PFSK-1 (cell line): ENCODE measurements around the gene AP1B1.

Source experiments
- FOXP2 ChIP-seq: optimal IDR thresholded peaks from 2 replicates; pipeline ENCODE3; 2011; ENCODE audit warnings: borderline replicate concordance, control low read depth, inconsistent platforms; ENCODE audit not compliant: insufficient read depth; ENCODE audit errors: extremely low read length, extremely low read depth
- POLR2AphosphoS5 ChIP-seq: IDR thresholded peaks from 2 replicates; pipeline ENCODE4 v1.6.1; 2012; ENCODE audit warnings: low read depth, mild to moderate bottlenecking, control low read depth, low read length, moderate library complexity
- REST ChIP-seq, 2 experiments: IDR thresholded peaks; 2 replicates each; pipeline versions ENCODE4 v1.6.1 to v1.8.0; 2011 to 2012; ENCODE audit warnings: low read depth in 2 of 2, low read length in 2 of 2, control low read depth in 1 of 2, inconsistent platforms in 1 of 2, mild to moderate bottlenecking in 1 of 2, moderate library complexity in 1 of 2; ENCODE audit not compliant: insufficient read depth in 1 of 2
- SIN3A ChIP-seq: IDR thresholded peaks from 2 replicates; pipeline ENCODE4 v1.6.1; 2012; ENCODE audit warnings: mild to moderate bottlenecking, low read length, moderate library complexity, borderline replicate concordance; ENCODE audit not compliant: insufficient read depth
- TAF1 ChIP-seq: IDR thresholded peaks from 2 replicates; pipeline ENCODE4 v1.6.1; 2012; ENCODE audit warnings: low read length, control low read depth, borderline replicate concordance; ENCODE audit not compliant: insufficient read depth

The AP1B1 gene

DNA sequence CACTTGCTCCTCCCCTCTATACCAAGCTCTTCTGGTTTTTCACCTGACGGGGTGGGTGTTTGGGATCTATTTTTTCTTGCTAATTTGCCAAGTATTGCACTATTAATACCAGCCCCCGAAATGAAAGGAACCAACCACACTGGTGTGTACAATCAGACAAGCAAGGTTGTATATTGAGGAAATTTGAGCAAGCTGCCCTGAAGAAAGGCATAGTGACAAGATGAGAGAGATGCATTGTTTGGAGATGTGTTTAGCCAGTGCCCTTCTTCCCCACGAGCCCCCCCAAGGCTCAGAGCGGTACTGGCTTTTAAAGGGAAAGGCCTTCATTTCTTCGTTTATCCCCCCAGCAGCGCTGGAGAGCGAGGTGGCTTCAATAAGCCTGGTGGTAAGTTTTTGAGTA, 97.2 kb downstream of the AP1B1 start:
- no peak for TF ChIP-seq POLR2AphosphoS5

DNA sequence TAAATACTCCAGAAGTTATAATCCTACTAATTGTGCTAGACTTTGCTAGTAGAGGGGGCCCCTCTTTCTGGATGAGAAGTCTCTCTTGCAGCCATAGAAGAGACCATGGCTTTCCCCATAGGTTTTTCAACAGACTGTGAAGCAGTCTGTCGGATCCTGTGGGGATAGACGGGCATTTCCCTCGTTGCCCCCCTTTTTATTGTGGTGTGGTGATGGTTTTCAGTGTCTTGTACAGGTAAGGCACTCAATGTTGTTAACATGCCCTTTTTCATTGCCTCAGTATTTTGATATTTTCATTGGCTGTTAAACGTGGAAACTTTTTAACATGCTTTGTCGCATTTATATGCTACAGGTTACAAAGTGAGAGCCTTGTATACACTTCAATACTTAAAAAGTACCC, 98.3 kb downstream of the AP1B1 start:
- TF ChIP-seq SIN3A (no peak), FOXP2 (no peak), TAF1 (no peak), POLR2AphosphoS5 (no peak), REST (IDR thresholded peaks at IDR 0.05; ENCODE audit: insufficient read depth in 1 of 2, low read depth in 2 of 2, low read length in 2 of 2) (no peak)

DNA sequence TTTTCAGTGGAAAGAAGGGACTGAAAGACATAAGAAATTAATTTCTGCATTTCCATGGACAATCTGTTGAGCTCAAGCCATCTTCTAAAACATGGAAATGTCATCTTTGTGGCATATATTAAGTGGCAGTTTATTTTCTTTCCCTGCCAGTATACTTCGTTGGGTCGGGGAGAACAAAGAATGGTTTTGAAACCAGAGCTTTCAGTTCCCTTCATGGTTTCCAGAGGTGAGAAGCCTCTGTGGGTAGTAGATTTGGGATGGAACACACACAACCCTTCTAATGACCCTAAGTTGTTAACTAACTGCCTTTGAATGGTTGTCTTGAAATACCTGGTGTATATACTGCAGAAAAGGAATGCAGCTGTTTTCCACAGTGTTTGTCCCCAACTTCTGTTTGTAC, 99.5 kb downstream of the AP1B1 start:
- TF ChIP-seq TAF1 (no peak), POLR2AphosphoS5 (no peak), SIN3A (no peak), FOXP2 (no peak), REST (IDR thresholded peaks at IDR 0.05; ENCODE audit: insufficient read depth in 1 of 2, low read depth in 2 of 2, low read length in 2 of 2) (no peak)

DNA sequence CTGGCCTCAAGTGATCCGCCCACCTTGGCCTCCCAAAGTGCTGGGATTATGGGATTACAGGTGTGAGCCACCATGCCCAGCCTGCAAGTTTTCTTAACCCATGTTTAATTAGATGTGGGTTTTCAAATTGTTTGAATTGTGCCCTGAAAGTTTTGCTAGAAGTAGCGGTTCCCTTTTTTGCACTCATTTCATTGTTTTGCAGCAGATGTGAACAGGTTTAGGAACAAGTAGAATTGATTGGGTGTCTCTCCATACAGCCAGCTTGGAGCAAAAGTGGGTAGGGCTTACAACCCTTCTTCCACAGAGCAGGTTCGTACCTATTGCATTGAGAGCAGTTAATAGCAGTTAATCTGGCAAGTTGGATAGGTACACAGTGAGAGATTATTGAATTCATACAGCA, 104.2 kb downstream of the AP1B1 start:
- no peak for TF ChIP-seq SIN3A
- no peak for TF ChIP-seq REST (IDR thresholded peaks at IDR 0.05; ENCODE audit: insufficient read depth in 1 of 2, low read depth in 2 of 2, low read length in 2 of 2)
- TF ChIP-seq POLR2AphosphoS5, result no peak
- no peak for TF ChIP-seq TAF1
- TF ChIP-seq FOXP2, result no peak

DNA sequence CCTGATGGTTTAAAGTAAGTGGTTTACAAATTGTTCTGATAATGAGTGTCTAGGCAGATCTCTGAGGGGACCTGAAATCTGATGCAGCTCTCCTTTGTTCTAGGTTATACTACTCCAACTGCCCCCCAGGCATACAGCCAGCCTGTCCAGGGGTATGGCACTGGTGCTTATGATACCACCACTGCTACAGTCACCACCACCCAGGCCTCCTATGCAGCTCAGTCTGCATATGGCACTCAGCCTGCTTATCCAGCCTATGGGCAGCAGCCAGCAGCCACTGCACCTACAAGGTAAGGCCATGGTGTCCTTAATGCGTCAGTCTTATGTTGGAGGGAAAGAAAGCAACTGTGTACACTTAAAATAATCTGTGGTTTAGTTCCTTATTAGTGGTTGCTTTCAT, 110.4 kb downstream of the AP1B1 start:
- TF ChIP-seq FOXP2 (no peak), REST (IDR thresholded peaks at IDR 0.05; ENCODE audit: insufficient read depth in 1 of 2, low read depth in 2 of 2, low read length in 2 of 2) (no peak)
